Activated effector memory CD4-positive, alpha-beta T cell treated with Interleukin-2 at 50 U/mL for 16 hours (primary cell): ENCODE measurements around the gene FOCAD.

ENCODE experiments used
- DNase-seq: peaks from one replicate; pipeline ENCODE4 v3.0.0-alpha.2; 2020

The FOCAD gene

DNA sequence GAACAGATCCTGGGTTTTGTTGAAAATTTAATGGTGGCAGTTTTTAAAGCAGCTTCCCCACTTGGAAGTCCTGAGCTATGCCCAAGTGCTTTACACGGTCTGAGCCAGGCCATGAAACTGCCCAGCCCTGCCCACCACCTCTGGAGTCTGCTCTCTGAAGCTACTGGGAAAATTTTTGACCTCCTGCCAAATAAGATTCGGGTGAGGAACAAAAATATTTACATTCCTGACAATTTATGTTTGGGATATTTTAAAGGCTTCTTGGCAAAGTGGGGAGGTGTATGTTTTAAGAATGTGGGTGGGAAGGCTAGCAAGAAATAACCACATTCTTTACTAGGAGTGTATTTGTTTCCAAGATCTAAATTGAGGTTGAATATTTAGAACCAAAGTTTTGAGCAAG, 297.4 kb downstream of the FOCAD start:
- DNase-seq: no peak

DNA sequence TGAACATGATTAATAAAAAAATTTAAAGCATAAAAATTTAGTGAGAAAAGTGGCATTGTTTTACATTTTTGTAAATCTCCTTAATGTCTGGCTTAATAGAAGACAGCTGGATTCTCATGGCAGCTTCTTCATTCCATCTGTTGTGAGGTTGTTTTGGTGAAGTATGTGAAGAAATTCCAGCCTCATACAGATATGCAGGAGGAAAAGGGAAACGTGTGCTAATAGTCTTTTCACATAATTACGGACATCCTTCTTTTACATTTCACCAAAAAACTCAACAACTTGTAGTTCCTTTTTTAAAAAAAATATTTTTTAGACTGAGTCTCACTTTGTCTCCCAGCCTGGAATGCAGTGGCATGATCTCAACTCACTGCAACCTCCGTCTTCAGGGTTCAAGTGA, 300.4 kb downstream of the FOCAD start:
- no peak for DNase-seq

DNA sequence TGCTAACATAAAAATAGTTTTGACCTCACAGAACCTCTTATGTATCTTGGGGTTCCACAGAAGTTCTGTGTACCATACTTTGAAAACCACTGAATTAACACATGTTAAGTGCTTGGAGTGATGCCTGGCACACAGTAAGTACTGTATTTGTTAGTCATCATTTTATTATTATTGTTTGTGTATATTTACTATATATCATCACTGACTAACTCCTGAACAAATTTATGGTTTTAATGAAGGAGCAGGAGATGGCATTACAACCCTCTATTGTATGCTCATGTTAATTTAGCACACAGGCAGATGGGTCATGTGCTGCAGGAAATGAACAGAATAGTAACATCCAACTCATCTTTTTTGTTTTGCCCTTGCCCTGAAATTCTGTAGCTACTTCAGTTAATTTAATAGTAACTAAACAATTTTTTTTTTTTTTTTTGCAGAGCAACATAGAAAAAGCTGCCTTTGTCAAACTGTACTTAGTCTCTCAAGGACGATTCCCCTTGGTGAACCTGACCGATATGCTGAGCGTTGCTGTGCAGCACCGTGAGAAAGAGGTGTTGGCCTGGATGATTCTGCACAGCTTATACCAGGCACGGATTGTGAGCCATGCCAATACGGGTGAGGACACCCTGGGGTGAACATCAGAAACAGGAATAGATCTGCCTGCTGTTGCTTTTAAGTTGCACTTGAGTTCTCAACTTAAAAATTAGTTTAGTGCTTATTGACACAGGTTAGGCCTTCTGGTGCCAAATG, 302.0 kb downstream of the FOCAD start:
- no peak for DNase-seq

GRCh38 chr9:20987521-20987920, 303.5 kb downstream of the FOCAD start:
- no peak for DNase-seq

DNA sequence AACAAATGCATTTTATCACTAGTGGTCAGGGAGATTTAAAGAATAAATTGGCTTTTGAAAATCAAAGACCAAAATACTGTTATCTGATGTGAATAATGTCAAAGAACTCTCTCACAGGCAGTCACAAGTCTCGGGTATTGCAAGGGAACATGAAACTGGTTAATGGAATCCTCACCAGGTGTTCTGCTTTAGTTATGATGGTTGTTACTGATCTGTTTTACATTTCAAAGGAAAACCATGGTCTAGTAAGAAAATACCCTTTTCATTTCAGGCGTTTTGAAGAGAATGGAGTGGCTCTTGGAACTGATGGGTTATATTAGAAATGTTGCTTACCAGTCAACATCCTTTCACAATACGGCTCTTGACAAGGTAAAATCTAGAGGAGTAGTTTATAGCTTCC, 304.0 kb downstream of the FOCAD start:
- DNase-seq: no peak

GRCh38 chr9:20988671-20989315, 304.7 kb downstream of the FOCAD start:
- DNase-seq: no peak

- DNase-seq: no peak
Measured at GRCh38 chr9:20989923-20990341, 305.9 kb downstream of the FOCAD start.

DNA sequence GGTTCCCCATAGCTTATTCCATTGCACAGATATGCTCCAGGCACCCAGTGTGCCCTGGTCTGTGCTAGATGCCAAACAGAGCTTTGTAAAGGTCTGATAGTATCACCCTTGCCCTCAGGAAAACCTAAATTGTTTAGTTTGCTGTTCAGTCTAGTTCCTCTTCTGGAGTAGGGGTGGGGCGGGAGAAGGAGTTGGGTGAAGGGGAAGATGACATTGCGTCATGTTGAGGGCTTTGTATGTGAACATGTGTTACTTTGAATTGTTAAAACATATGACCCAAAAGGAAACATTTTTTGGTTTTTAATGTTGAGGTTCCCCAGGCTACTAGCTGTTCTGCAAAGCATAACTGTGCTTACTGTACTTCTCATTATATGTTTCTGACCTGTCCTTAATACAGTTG, 306.8 kb downstream of the FOCAD start:
- DNase-seq: no peak

DNA sequence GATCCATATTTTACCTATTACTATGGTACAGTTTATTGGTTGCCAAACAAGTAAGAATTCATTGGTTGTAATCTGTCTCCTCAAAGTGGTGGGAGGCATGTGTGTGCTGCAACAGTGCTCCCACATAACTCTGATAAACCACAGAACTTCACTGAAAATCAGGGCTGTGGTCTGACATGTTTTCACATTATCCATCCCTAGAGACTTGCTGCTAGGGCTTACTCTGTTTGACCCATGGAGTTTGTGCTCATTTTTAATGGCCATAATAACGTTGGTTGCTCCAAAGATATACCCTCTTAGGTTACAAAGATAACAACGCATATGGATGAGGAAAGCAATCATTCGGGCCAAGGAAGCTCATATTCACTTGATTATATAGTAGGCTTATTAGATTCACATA, 310.4 kb downstream of the FOCAD start:
- DNase-seq: no peak

DNA sequence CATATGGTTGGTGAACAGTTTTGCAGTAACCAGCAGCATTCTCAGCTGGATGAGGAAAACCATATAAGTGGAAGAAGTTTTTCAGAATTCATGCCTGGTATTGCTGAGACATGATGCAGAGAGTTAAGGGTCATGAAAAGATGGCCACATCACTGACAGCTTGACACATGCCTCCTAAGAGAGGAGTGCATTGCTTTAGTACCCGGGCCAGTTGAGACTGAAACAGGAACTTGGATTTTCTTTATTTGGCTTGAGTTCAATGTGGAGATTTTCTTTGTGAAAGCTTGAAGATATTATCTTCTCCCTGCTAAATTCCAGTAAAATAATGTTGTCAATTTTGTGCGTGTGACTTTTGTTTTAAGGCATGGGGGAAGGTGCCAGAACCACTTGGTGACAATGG, 311.6 kb downstream of the FOCAD start:
- no peak for DNase-seq

DNA sequence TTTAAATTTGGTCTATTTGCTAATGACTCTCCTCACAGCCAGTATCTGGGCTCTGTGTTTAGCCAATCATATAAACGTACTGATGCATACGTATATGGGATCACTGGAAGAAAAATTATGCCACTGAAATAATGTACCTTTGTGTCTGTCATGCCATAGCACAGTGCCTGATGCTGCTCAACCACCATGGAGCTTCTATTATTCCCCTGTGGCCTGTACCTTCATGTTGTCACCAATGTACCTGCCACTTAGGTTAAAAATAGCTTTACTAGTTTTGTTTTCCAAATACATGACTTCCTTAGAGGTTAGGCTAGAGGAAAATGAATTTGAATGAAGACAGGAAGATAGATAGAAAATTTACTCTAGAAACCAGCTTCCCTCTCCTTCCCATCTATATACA, 312.8 kb downstream of the FOCAD start:
- no peak for DNase-seq

- no peak for DNase-seq
Measured at GRCh38 chr9:20997503-20998076, 313.5 kb downstream of the FOCAD start.

DNA sequence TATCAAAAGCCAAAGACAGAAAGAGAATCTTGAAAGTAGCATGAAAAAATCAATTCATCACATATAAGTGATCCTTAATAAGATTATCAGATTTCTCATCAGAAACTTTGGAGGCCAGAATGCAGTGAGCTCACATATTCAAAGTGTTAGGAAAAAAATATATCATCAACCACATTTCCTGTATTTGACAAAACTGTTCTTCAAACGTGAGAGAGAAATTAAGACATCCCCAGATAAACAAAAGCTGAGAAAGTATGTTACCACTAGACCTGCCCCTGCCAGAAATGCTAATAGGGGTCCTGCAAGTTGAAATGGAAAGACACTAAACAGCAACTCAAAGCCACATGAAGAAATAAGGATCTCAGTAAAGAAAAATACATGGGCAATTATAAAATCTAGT, 317.5 kb downstream of the FOCAD start:
- no peak for DNase-seq

DNA sequence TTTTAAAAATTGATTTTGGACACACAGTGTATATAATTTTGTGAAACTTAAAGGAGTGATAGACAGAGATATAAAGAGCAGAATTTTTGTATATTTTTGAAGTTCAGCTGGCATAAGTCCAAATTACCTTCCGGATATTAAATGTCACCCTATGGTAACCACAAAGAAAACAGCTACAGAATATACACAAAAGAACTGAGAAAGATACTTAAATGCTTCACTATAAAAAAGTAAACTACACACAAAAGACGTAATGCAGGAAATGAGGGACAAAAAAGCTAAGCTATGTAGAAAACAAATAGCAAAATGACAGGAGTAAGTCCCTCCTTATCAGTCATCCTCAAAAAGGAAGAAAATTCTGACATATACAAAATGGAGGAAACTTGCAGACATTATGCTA, 318.0 kb downstream of the FOCAD start:
- no peak for DNase-seq

DNA sequence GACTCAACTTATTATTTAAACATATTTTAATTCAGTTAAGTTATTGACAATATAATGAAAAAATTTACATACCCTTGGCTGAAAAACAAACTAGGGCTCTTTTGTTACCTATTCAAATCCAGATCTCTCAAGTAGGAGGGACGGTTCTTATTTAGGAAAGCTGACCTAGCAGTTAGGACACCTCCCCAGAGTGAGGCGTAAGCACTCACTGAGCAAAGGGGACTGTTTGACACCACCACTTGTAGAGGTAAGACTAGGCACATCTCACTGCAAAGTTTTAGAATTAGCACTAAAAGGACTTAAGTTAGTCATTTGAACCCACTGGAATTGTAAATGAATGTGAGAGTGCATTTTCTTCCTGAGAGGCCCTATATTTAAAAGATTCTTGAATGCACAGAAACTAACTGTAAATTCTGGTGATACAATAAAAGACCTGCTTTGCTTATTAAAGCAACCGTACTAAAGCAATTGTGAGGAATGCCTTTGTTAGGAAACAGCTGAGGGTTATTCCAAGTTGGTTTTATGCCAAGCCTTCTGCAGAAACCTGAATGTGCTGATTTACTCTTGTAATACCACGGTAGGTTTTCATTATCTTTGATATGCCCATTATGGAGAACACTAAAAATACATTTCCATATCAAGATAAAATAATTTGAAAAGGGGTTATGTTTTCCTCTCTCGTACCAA, 331.2 kb downstream of the FOCAD start:
- no peak for DNase-seq

- no peak for DNase-seq
Measured at GRCh38 chr9:21015995-21016394, 331.9 kb downstream of the FOCAD start.

GRCh38 chr9:21016701-21017491, 332.8 kb downstream of the FOCAD start:
- no peak for DNase-seq

- no peak for DNase-seq
Measured at GRCh38 chr9:21018177-21018576, 334.1 kb downstream of the FOCAD start.

GRCh38 chr9:21023861-21024260, 339.8 kb downstream of the FOCAD start:
- no peak for DNase-seq

- DNase-seq: no peak
Measured at GRCh38 chr9:21027295-21027694, 343.2 kb downstream of the FOCAD start.

DNA sequence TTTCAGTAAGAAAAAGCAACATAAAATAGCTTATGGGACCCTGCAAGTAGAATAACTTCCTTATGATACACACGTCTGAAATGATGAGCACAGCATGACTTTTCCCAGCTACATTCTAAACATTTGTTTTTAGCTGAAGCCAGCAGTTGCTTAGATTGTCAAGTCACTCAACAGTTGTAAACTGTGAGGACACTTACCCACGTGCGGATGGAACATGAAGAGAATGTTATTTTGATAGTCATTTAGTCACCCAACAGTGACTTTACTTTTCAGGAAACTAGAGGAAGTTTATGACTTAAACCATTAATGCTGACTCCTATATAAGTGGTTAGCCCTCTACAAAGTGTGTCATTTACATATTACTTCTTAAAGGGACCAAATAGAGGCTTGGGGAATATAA, 344.4 kb downstream of the FOCAD start:
- no peak for DNase-seq

GRCh38 chr9:21029661-21030060, 345.6 kb downstream of the FOCAD start:
- no peak for DNase-seq
